Measurements from ENCODE around the gene RPN1. TPM values are rescaled to one million over a fixed set of nuclear protein-coding genes. Genes with fewer than 3 reads are reported as not detected.

RPN1 gene
- total and polyA plus RNA-seq, 2 of the 13 experiments (the other 11 are each of a cell fraction or from before 2014, with no cell fraction given) = 290 to 342 TPM

- TF ChIP-seq HNF1A (IDR thresholded peaks at IDR 0.05; ENCODE audit: low read depth) = no peak
- 0 out of 2 replicates have a peak, but pooled peaks have one; percentile 17 for TF ChIP-seq HNF1A (CRISPR knock-in tag; IDR thresholded peaks at IDR 0.05; ENCODE audit: borderline replicate concordance)
- TF ChIP-seq HOXA9 (CRISPR knock-in tag; IDR thresholded peaks at IDR 0.05; ENCODE audit: borderline replicate concordance) = no peak
- TF ChIP-seq ZSCAN31 (CRISPR knock-in tag; IDR thresholded peaks at IDR 0.05; ENCODE audit: low read depth) = no peak
- TF ChIP-seq ZNF619 (CRISPR knock-in tag; IDR thresholded peaks at IDR 0.05) = 0 out of 2 replicates have a peak, but pooled peaks have one; percentile 17
- TF ChIP-seq ZBTB34 (CRISPR knock-in tag; IDR thresholded peaks at IDR 0.05) = no peak
- no peak for TF ChIP-seq MTF2 (CRISPR knock-in tag; IDR thresholded peaks at IDR 0.05; ENCODE audit: borderline replicate concordance)
- no peak for TF ChIP-seq ZBTB26 (CRISPR knock-in tag; IDR thresholded peaks at IDR 0.05; ENCODE audit: borderline replicate concordance)
- TF ChIP-seq NCOA1 (CRISPR knock-in tag; IDR thresholded peaks at IDR 0.05) = peak; percentile 9; the same call in 1 of the 2 replicates
- TF ChIP-seq ZBTB4 (CRISPR knock-in tag; IDR thresholded peaks at IDR 0.05; ENCODE audit: borderline replicate concordance) = peak; percentile 54; the same call in 1 of the 2 replicates
- TF ChIP-seq ZNF501 (CRISPR knock-in tag; IDR thresholded peaks at IDR 0.05) = peak; percentile 97
- TF ChIP-seq SNRNP70 (IDR thresholded peaks at IDR 0.05; ENCODE audit: low read depth, low read length) = no peak
- TF ChIP-seq ZNF232 (CRISPR knock-in tag; IDR thresholded peaks at IDR 0.05; ENCODE audit: borderline replicate concordance) = 0 out of 2 replicates have a peak, but pooled peaks have one; percentile 41
- TF ChIP-seq ZNF597 (CRISPR knock-in tag; IDR thresholded peaks at IDR 0.05) = no peak
- no peak for TF ChIP-seq HNF4G (IDR thresholded peaks at IDR 0.05; ENCODE audit: borderline replicate concordance, low read depth, low read length)
- no peak for TF ChIP-seq HNF4G (CRISPR knock-in tag; IDR thresholded peaks at IDR 0.05; ENCODE audit: borderline replicate concordance, low read depth)
Observed at GRCh38 chr3:128617557-128618397, 32.8 kb downstream of the RPN1 start (continued).

Measured in HepG2 (cell line).